Measurements from ENCODE around the gene HLA-DMB. TPM values are rescaled to one million over a fixed set of nuclear protein-coding genes. Genes with fewer than 3 reads are reported as not detected.

HLA-DMB gene
- total RNA-seq, 1 experiment from 2014 or later, result 1.7 TPM

GRCh38 chr6:32954986-32955802, 14.4 kb upstream of the HLA-DMB start:
- no peak overlapping the region for H3K9ac ChIP-seq (ENCODE audit: extremely low read depth, insufficient read length, low read length)
- H3K18ac ChIP-seq (ENCODE audit: insufficient read length, low read depth, low read length), result no peak overlapping the region
- Mint-ChIP-seq H3K9me3 (no peaks in the 10 kb centered on the region), H3K4me1 (peaks cover 16 to 18% of the 10 kb centered on the region in 2 experiments), H3K4me3 (no peak overlapping the region), H3K27me3 (ENCODE audit: low read depth) (no peaks in the 10 kb centered on the region), H3K27ac (no peak overlapping the region), H3K36me3 (ENCODE audit: insufficient read depth in 1 of 3, low read depth in 3 of 3) (no peaks in the 10 kb centered on the region)
- no CpG with 5 or more reads among the region's 3 CpGs for WGBS (ENCODE audit: extremely low coverage, insufficient read length, low lambda C conversion rate)
- H2BK12ac ChIP-seq (ENCODE audit: insufficient read length, low read depth, low read length), result no peak overlapping the region
- H2BK5ac ChIP-seq (ENCODE audit: insufficient read length, low read length), result no peak overlapping the region
- H3K79me1 ChIP-seq (ENCODE audit: insufficient read depth, low read depth, low read length, poor library complexity, severe bottlenecking), result no peaks in the 10 kb centered on the region
- H2BK120ac ChIP-seq (ENCODE audit: low read depth, low read length, poor library complexity, severe bottlenecking), result no peak overlapping the region
- peak; percentile 72 for TF ChIP-seq CTCF (conservative IDR thresholded peaks at IDR 0.05)
- no peak overlapping the region for H4K8ac ChIP-seq (replicated peaks; ENCODE audit: insufficient read length, low read depth, low read length)
- no peak overlapping the region for H3K56ac ChIP-seq (ENCODE audit: insufficient read length, low read depth, low read length)
- H3K9me3 ChIP-seq (ENCODE audit: control insufficient read depth, low read depth, low read length), result no peaks in the 10 kb centered on the region
- H4K20me1 ChIP-seq (ENCODE audit: control insufficient read depth, insufficient read depth, insufficient read length), result no peaks in the 10 kb centered on the region
- H2BK15ac ChIP-seq (ENCODE audit: low read depth, low read length), result no peak overlapping the region
- no peak overlapping the region for H3K27ac ChIP-seq (ENCODE audit: insufficient read length, low read depth, low read length)
- no peak overlapping the region for H3K23ac ChIP-seq (ENCODE audit: insufficient read length, low read depth, low read length)
- H3K14ac ChIP-seq (ENCODE audit: insufficient read depth, low read length), result no peak overlapping the region
- no peak overlapping the region for H3T11ph ChIP-seq (ENCODE audit: low read length)
- no peaks in the 10 kb centered on the region for H3K23me2 ChIP-seq (ENCODE audit: insufficient read length, low read depth, low read length, poor library complexity, severe bottlenecking)
- no peak overlapping the region for H4K91ac ChIP-seq (ENCODE audit: insufficient read length, low read depth, low read length)
- no peaks in the 10 kb centered on the region; the same call in 1 of the 2 replicates for H3K27me3 ChIP-seq (ENCODE audit: insufficient read depth, low read length)
- no peak overlapping the region for H4K5ac ChIP-seq (ENCODE audit: insufficient read length, low read depth, low read length)
- peaks cover 3% of the 10 kb centered on the region; the same call in 1 of the 2 replicates for H3K4me1 ChIP-seq (ENCODE audit: insufficient read depth, low read length)
- no peaks in the 10 kb centered on the region for H3K79me2 ChIP-seq (ENCODE audit: insufficient read depth, low read length)
- H2AK5ac ChIP-seq (ENCODE audit: insufficient read length, low read length), result no peak overlapping the region
- H2AFZ ChIP-seq (ENCODE audit: low read length), result no peak overlapping the region
- no peak overlapping the region for H3K4me2 ChIP-seq (ENCODE audit: insufficient read depth, insufficient read length, low read length)
- H3K4ac ChIP-seq (ENCODE audit: low read depth, low read length), result no peak overlapping the region
- no peak overlapping the region for H2BK20ac ChIP-seq (ENCODE audit: low read depth, low read length, poor library complexity, severe bottlenecking)
- peak; percentile 86 for DNase-seq
